Epidermal melanocyte (primary cell): Measurements from ENCODE around the gene PODNL1.
"Not testable (repeated sequence)": the region's sequence is repeated elsewhere in the genome, so short reads cannot be mapped to it uniquely, and the experiment has no call there.

Source experiments
- DNase-seq: peaks from one replicate; pipeline ENCODE4 v3.0.0; 2011; ENCODE audit warnings: low spot score; ENCODE audit not compliant: insufficient read length

Gene PODNL1

GRCh38 chr19:13929340-13929739, 8.9 kb downstream of the PODNL1 start:
- DNase-seq, result peak; percentile 15

DNA sequence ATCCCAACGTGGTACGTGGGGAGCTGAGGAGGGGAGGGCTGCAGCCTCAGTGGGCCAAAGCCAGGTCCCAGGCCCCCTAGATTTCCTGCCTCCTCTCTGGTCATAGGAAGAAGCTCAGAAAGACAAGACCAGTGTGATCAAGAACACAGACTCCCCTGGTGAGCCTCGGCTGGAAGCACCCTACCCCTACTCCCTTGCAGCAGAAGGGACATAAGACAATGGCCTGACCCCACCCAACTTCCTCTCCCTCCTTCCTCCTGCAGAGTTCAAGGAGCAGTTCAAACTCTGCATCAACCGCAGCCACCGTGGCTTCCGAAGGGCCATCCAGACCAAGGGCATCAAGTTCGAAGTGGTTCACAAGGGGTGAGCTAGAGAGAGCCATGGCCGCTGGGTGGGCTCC, 11.5 kb downstream of the PODNL1 start:
- DNase-seq, result no peak

GRCh38 chr19:13926010-13926409, 12.2 kb downstream of the PODNL1 start:
- no peak for DNase-seq

GRCh38 chr19:13923194-13923987, 14.8 kb downstream of the PODNL1 start:
- DNase-seq, result no peak

- not testable (repeated sequence) for DNase-seq
Observed at GRCh38 chr19:13922118-13922517, 16.1 kb downstream of the PODNL1 start.

DNA sequence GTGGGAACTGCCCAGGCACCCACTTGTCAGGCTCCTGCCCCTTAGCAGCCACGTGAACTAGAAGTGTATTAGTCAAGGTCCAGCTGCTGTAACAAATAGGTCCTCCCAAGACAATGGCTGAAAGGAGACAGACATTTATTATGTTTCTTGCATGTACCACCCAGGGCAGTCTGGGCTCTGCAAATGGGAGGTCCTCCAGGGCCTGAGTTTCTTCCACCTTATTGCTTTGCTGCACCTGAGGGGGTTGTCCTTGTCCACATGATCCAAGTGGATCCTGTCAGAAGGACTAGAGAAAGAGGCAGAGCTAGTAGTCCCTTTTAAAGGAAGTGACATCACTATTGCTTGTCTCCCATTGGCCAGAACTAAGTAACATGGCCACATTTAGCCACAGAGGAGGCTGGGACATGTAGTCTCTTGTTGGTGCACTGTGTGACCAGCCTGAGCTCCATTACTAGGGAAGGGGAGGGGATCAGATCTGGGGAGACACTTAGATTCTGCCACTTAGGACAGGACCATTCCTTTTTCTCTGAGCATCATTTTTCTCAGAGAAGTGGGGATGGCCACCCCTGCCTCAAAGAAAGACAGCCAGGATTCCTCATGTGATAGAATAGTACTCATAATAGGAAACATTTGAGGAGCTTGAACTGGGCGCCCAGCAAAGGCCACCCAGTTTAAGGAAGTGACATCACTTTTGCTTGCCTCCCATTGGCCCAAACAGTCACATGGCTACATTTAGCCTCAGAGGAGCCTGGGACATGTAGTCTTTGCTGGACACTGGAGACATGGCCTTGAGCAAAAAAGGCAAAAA, 17.1 kb downstream of the PODNL1 start:
- peak; percentile 29 for DNase-seq

- no peak for DNase-seq
Observed at GRCh38 chr19:13920524-13920923, 17.7 kb downstream of the PODNL1 start.

- DNase-seq, result peak; percentile 12
Observed at GRCh38 chr19:13918726-13919411, 19.3 kb downstream of the PODNL1 start.

- no peak for DNase-seq
Observed at GRCh38 chr19:13917888-13918406, 20.3 kb downstream of the PODNL1 start.

DNA sequence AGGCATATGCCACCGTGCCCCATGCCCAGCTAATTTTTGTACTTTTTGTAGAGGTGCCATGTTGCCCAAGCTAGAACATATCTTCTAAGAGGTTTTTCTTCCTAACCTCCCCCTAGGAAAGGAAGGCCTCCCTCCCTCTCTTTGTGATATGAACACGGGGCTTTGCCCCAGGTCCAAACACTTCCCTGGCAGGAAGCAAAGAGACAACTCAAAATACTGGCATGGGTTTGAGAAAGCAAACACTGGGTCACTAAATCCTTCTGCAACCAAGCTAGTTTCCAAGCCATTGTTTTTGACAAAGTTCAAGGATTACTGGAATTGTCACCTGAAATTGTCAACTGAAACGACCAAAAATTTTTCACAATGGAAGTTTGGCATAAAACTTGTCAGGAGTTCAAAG, 23.4 kb downstream of the PODNL1 start:
- DNase-seq, result no peak

DNA sequence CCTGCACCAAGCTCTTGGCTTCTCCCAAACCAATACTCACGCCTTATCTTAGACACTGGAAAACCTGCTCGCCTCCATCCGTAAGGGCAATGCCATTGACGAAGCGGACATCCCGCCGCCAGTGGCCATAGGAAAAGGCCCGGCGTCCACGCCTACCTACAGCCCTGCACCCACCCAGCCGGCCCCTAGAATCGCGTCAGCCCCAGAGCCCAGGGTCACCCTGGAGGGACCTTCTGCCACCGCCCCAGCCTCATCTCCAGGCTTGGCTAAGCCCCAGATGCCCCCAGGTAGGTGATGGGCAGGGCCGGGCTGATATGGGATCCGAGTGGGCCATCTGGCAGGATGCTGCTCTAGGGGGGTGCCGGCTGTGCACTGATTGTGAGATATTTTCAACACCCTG, 24.9 kb downstream of the PODNL1 start:
- no peak for DNase-seq

- no peak for DNase-seq
Observed at GRCh38 chr19:13909430-13909829, 28.8 kb downstream of the PODNL1 start.

- no peak for DNase-seq
Observed at GRCh38 chr19:13908674-13909073, 29.5 kb downstream of the PODNL1 start.

DNA sequence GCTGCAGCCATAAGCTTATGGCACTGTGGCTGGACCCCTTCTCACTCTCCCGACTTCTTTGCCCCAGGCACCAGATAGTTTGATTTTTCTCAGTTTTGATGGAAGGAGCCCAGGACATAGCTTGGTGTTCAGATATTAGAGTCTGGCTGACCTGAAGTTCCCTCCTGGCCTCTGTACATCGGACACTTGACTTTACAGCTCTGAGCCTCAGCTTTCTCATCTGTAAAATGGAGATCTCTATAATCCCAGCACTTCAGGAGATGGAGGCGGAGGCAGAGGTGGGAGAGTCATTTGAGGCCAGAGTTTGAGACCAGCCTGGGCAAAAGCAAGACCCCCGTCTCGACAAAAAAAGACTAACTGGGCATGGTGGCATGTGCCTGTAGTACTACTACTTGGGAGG, 31.3 kb downstream of the PODNL1 start:
- DNase-seq, result no peak

DNA sequence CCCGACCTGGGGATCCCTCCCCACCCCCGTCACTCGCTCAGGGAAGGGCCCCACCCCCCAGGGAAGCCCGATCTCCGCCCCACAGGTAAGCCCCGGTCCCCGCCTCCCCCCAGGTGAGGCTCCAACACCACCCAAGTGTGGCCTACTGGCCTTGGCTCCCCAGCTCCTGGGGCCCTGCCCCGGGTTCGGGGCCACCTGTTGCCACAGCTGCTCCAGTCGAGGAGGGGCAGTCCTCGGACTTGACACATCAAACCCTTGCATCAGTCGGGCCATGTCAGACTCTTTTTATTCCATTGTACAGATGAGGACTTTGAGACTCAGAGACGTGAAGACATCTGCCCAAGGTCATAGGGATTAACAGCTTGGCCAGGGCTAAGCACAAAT, 31.7 kb downstream of the PODNL1 start:
- DNase-seq, result no peak

- peak; percentile 92 for DNase-seq
Observed at GRCh38 chr19:13905634-13906520, 32.3 kb downstream of the PODNL1 start, which contains the start of the genes BRME1 and CC2D1A. BRME1 (minus strand) TSS chr19:13906117; CDS start chr19:13904892, 1,225 bp downstream. CC2D1A (plus strand) TSS chr19:13906201; CDS start chr19:13906442, 241 bp downstream.

DNA sequence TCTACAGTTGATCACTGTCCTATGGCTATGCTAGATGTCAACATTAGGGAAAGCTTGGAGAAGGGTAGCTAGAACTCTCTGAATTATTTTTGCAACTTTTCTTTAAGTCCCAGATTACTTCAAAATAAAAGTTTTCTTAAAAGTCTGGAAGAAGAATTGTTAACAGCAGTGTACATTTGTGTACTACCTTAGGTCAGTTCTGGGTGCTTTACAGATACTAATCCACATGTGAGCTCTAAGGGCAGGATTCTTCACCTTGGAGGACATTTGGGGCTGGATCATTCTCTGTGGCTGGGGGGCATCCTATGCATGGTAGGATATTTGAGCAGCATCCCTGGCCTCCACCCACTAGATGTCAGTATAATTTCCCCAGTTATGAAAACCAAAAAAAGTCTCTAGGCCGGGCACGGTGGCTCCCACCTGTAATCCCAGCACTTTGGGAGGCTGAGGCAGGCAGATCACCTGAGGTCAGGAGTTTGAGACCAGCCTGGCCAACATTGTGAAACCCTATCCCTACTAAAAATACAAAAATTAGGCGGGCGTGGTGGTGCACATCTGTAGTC, 35.1 kb downstream of the PODNL1 start:
- no peak for DNase-seq

- DNase-seq, result no peak
Observed at GRCh38 chr19:13899912-13900584, 38.2 kb downstream of the PODNL1 start.

DNA sequence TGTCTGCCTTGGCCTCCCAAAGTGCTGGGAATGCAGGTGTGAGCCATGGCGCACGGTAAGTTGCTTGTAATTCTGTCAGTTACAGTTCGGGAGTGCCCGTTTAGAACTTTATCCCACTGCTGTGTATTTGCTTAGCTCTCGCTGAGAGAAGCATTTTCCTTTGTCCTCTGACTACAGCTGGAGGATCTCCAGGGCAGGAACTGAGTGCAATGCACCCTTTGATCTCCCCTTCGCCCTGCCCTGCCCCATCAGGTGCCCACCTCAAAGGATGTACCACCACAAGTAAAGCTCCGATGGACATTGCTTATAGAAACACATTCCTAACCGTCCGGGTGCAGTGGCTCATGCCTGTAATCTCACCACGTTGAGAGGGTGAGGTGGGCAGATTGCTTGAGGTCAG, 38.8 kb downstream of the PODNL1 start:
- no peak for DNase-seq

DNA sequence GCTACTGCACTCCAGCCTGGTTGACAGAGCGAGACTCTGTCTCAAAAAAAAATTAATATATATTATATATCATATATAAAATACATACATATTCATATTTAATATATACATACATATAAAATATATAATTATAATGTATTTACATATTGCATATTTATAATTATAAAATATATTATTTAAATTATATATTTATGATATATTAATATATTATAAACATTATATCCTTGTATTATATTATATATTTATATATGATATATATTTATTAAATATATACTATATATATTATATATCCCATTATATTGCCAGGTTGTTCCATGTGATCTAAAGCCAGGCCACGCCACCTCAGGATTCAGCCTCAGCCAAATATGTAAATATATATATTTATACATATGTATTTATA, 42.0 kb downstream of the PODNL1 start:
- DNase-seq, result no peak
